Testis (tissue), 2 donors: Measurements from ENCODE around the gene DTNA.

Source experiments
- POLR2A ChIP-seq: fragments of 450-650 bp; IDR thresholded peaks from one replicate; pipeline ENCODE4 v1.6.1; 2017; ENCODE audit warnings: antibody characterized with exemption, mild to moderate bottlenecking, moderate library complexity
- TF ChIP-seq, protein P1 (sequence below), 3 experiments: fragments of 450-650 bp in 2 of 3; fragments of 200-600 bp in 1 of 3; sonication (generic) in 1 of 3; IDR thresholded peaks; one replicate each; pipeline ENCODE4 v1.5.1; 2016 to 2019; ENCODE audit warnings: antibody characterized with exemption in 3 of 3, mild to moderate bottlenecking in 2 of 3, moderate library complexity in 1 of 3

DNA sequence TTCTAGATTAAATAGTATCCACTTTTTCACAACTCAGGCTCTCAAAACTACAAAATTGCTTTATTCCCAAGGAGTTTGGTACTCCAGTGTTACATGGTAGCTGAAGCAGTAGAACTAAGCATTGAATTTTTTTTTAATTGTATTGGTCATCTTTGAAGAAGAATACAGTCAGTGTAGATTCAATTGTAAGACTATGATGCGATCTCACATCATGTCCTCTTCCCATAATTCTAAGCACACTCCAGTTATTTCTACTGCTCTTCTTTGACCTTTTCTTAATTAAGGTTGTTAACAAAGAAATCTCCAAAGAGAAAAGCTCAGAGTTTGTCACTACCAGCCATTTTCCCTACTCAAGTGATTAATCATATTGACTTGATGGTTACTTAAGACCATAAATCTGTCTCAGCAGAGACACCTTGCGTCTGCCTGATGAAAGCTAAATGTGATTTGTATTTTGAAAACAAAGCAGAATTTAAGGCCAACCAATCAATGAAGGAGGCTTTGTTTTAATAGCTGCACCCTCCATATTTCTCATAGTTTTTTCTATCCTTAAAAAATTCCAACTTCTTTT, 130.2 kb downstream of the DTNA start:
- TF ChIP-seq POLR2A: no peak
- TF ChIP-seq, protein P1, sequence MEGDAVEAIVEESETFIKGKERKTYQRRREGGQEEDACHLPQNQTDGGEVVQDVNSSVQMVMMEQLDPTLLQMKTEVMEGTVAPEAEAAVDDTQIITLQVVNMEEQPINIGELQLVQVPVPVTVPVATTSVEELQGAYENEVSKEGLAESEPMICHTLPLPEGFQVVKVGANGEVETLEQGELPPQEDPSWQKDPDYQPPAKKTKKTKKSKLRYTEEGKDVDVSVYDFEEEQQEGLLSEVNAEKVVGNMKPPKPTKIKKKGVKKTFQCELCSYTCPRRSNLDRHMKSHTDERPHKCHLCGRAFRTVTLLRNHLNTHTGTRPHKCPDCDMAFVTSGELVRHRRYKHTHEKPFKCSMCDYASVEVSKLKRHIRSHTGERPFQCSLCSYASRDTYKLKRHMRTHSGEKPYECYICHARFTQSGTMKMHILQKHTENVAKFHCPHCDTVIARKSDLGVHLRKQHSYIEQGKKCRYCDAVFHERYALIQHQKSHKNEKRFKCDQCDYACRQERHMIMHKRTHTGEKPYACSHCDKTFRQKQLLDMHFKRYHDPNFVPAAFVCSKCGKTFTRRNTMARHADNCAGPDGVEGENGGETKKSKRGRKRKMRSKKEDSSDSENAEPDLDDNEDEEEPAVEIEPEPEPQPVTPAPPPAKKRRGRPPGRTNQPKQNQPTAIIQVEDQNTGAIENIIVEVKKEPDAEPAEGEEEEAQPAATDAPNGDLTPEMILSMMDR (IDR thresholded peaks at IDR 0.05): no peak
